ENCODE measurements around the gene DBF4B.

Gene DBF4B

DNA sequence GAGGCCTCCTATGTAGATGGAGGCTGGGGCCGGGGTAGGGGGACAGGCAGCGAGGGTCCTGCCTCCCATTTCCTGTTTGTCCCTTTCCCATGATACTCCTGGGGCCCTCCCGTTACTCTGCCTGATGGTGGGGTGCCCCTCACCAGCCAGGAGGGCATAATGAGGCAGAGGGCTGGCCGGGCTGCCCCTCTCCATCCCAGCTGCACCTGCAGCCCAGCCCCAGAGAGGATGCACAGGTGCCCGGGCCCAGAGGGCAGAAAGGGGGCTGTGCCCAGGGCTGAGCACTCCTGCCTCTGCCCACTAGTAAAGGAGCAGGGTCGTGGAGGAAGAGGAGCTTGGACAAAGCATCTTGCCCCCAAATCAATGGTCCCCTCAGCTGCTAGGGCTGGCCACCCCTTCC lies 60.8 kb downstream of the DBF4B start:
- H3K4me3 ChIP-seq, result no peak overlapping the region
- no peaks in the 10 kb centered on the region for H3K36me3 ChIP-seq (ENCODE audit: insufficient read depth, low read length)
- H3K9ac ChIP-seq (ENCODE audit: insufficient read length), result no peak overlapping the region
- TF ChIP-seq EZH2 (IDR thresholded peaks at IDR 0.05) (no peak), FOXP2 (optimal IDR thresholded peaks at IDR 0.05; ENCODE audit: control extremely low read depth, extremely low read length, insufficient read depth) (no peak), POLR2AphosphoS5 (IDR thresholded peaks at IDR 0.05; ENCODE audit: borderline replicate concordance, low read depth, low read length) (no peak)
- no peak for DNase-seq (ENCODE audit: low read depth, low spot score)
- H3K9me3 ChIP-seq (ENCODE audit: low read depth, low read length), result no peaks in the 10 kb centered on the region
- H3K27ac ChIP-seq, result no peak overlapping the region

DNA sequence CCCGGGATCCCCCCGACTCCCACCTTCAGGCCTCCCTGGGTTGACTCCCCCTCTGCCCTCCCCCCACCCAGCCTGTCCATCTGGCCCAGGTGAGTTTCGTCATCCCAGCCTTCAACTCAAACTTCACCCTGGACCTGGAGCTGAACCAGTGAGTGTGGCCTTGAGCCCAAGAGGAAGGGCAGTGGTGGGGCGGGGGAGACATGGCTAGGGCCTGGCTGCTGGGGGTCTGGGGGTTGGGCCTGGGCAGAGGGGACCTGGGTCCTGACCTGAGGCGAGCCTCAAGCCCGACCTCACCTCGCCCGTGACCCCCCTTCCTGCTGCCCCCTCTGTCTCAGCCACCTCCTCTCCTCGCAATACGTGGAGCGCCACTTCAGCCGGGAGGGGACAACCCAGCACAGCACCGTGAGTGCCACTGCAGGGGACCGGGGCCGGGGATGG lies 61.2 kb downstream of the DBF4B start:
- TF ChIP-seq EZH2 (IDR thresholded peaks at IDR 0.05) (no peak), POLR2AphosphoS5 (IDR thresholded peaks at IDR 0.05; ENCODE audit: borderline replicate concordance, low read depth, low read length) (no peak)
- no peaks in the 10 kb centered on the region for H3K36me3 ChIP-seq (ENCODE audit: insufficient read depth, low read length)

DNA sequence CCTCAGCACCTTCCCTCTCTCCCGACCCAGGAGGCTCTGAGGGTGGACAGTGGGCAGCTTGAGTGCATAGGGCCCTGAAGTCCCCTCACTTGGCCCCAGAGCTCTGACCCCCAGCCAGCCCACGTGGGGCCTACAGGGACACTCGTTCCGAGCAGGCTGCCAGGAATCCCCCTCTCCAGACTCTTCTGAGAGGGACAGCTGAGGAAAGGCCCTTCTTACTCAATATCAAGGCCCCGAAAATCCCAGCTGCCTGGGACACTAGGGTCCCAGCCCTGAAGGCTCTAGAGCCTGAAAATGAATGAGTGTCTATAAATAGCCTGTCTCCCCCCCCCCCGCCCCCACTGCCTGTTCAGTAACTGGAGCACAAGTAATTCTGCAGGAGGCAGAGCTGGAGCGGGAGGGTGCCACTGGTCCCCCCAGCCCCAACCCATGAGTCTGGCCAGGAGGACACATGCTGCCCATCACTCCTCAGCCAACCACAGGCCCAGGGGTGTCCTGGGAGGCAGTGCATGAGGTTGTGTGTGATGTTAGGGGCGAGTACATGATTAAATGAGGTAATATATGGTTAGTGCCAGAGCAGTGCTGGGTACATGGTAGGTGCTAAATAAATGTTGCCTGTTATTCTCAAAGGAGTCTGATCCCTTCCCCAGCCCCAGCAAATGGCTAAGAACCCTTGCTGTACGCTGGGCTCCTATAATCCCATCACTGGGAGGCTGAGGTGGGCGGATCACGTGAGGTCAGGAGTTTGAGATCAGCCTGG lies 61.9 kb downstream of the DBF4B start:
- no peaks in the 10 kb centered on the region for H3K9me3 ChIP-seq (ENCODE audit: low read depth, low read length)

More for the DNA sequence above, 61.2 kb downstream of the DBF4B start:
- Histone ChIP-seq H3K9ac (ENCODE audit: insufficient read length) (no peak overlapping the region), H3K4me3 (no peak overlapping the region), H3K27ac (no peak overlapping the region), H3K9me3 (ENCODE audit: low read depth, low read length) (no peaks in the 10 kb centered on the region)
- DNase-seq (ENCODE audit: low read depth, low spot score), result no peak

DNA sequence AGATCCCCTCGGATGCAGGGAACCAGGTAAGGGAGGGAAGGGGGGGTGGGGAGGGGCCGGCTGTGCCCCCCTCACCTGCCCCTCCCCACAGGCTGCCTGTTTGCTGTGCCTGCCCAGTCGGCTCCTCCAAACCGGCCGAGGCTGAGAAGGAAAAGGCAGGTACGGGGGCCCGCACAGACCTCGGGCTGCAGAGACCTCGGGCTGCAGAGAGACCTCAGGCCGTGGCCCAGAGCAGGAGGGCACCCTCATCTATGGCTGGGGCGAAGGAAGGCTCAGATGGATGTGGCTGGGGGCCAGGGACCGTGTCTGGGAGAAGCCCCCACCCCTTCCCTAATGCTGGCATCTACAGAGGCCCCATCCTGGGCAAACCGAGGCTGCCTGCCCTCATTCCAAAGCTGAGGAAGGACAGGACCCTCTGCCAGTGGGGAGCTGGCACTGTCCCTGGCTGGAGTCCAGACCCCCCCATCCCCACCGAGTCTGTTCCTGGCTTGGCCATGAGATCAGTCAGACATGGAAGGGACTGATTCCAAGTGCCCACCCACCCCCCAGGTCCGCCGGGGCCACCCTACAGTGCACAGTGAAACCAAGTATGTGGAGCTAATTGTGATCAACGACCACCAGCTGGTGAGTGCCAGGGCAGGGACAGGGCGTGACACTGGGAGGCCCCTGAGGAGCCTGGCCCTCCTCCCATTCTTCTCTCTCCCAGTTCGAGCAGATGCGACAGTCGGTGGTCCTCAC lies 64.0 kb downstream of the DBF4B start:
- TF ChIP-seq EZH2 (IDR thresholded peaks at IDR 0.05) (no peak), FOXP2 (optimal IDR thresholded peaks at IDR 0.05; ENCODE audit: control extremely low read depth, extremely low read length, insufficient read depth) (no peak), POLR2AphosphoS5 (IDR thresholded peaks at IDR 0.05; ENCODE audit: borderline replicate concordance, low read depth, low read length) (no peak)
- no peaks in the 10 kb centered on the region for H3K36me3 ChIP-seq (ENCODE audit: insufficient read depth, low read length)
- no peak for DNase-seq (ENCODE audit: low read depth, low spot score)
- H3K27ac ChIP-seq, result no peak overlapping the region
- no peaks in the 10 kb centered on the region for H3K9me3 ChIP-seq (ENCODE audit: low read depth, low read length)
- no peak overlapping the region for H3K9ac ChIP-seq (ENCODE audit: insufficient read length)
- no peak overlapping the region for H3K4me3 ChIP-seq

More for the DNA sequence above, 61.9 kb downstream of the DBF4B start:
- H3K36me3 ChIP-seq (ENCODE audit: insufficient read depth, low read length), result no peaks in the 10 kb centered on the region
- no peak for DNase-seq (ENCODE audit: low read depth, low spot score)
- H3K4me3 ChIP-seq, result no peak overlapping the region
- TF ChIP-seq EZH2 (IDR thresholded peaks at IDR 0.05), result no peak
- TF ChIP-seq POLR2AphosphoS5 (IDR thresholded peaks at IDR 0.05; ENCODE audit: borderline replicate concordance, low read depth, low read length), result no peak
- TF ChIP-seq FOXP2 (optimal IDR thresholded peaks at IDR 0.05; ENCODE audit: control extremely low read depth, extremely low read length, insufficient read depth), result no peak
- H3K27ac ChIP-seq, result no peak overlapping the region
- H3K9ac ChIP-seq (ENCODE audit: insufficient read length), result no peak overlapping the region

DNA sequence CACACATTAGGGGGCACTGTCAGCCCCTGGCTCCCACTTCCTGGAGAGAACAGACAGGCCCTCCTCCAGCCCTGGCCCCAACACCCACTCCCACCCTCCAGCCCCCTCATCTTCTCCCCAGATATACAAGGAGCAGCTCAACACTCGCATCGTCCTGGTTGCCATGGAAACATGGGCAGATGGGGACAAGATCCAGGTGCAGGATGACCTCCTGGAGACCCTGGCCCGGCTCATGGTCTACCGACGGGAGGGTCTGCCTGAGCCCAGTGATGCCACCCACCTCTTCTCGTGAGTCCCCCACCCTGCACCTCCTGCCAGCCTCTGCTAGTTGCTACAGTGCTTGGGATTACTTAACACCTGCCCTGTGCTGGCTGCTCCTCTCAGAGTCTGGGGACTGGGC lies 64.7 kb downstream of the DBF4B start:
- H3K9ac ChIP-seq (ENCODE audit: insufficient read length), result no peak overlapping the region
- no peak for DNase-seq (ENCODE audit: low read depth, low spot score)
- H3K27ac ChIP-seq, result no peak overlapping the region
- no peak overlapping the region for H3K4me3 ChIP-seq
- TF ChIP-seq EZH2 (IDR thresholded peaks at IDR 0.05) (no peak), FOXP2 (optimal IDR thresholded peaks at IDR 0.05; ENCODE audit: control extremely low read depth, extremely low read length, insufficient read depth) (no peak), POLR2AphosphoS5 (IDR thresholded peaks at IDR 0.05; ENCODE audit: borderline replicate concordance, low read depth, low read length) (no peak)
- no peaks in the 10 kb centered on the region for H3K9me3 ChIP-seq (ENCODE audit: low read depth, low read length)
- H3K36me3 ChIP-seq (ENCODE audit: insufficient read depth, low read length), result no peaks in the 10 kb centered on the region

DNA sequence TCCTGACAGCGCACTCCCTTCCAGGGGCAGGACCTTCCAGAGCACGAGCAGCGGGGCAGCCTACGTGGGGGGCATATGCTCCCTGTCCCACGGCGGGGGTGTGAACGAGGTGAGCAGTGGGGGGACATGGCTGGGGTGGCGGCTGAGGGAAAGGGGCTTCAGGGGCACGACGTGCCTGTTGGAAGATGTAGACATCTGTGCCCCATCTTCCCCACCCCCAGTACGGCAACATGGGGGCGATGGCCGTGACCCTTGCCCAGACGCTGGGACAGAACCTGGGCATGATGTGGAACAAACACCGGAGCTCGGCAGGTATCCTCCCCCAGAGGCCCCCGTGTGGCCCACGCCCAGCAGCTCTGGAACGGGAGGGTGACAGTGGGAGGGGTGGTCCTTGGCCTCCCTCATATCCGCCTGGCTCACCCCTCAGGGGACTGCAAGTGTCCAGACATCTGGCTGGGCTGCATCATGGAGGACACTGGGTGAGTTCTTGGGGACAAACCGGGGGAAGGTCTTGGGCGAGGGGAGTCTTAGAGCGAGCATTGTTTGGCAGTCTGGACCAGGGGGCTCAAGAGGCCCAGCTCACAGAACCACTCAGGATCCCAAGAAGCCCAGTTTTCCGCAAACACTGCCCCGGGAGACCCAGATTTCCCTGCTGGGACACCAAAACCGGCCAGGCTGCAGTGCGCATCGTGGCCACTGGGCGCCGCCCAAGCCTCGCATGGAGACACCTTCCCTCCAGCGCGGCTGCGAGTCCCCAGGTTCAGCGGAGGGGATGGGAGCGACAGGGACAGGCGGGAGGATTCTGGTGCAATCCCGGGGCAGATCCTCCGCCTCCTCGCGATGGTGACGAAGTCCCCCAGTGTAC lies 66.0 kb downstream of the DBF4B start:
- DNase-seq (ENCODE audit: low read depth, low spot score), result no peak
- Histone ChIP-seq H3K9me3 (ENCODE audit: low read depth, low read length) (no peaks in the 10 kb centered on the region), H3K4me3 (peak overlapping the region; percentile 88), H3K27ac (no peak overlapping the region), H3K9ac (ENCODE audit: insufficient read length) (no peak overlapping the region), H3K36me3 (ENCODE audit: insufficient read depth, low read length) (no peaks in the 10 kb centered on the region)
- TF ChIP-seq EZH2 (IDR thresholded peaks at IDR 0.05) (no peak), FOXP2 (optimal IDR thresholded peaks at IDR 0.05; ENCODE audit: control extremely low read depth, extremely low read length, insufficient read depth) (no peak), POLR2AphosphoS5 (IDR thresholded peaks at IDR 0.05; ENCODE audit: borderline replicate concordance, low read depth, low read length) (no peak)

DNA sequence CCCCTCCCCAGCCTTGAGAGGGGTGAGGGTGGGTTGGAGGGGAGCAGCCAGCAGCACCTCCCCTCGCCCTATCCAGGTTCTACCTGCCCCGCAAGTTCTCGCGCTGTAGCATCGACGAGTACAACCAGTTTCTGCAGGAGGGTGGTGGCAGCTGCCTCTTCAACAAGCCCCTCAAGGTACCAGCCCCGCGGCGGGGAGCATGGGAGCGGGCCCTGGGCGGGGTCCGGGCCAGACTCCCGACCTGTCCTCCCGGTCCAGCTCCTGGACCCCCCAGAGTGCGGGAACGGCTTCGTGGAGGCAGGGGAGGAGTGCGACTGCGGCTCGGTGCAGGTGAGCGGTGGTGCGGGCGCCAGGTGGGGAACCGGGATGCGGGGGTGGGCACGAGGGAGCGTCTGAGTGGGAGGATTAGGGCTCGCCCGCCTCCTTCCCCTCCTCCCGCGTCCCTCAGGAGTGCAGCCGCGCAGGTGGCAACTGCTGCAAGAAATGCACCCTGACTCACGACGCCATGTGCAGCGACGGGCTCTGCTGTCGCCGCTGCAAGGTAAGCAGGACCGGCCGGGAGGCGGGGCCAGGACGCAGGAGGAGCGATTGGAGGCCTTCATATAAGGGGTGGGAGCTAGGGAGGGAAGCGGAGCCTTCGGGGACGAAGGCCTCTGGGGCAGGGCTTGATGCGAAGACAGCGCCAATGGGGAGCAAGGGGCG lies 66.8 kb downstream of the DBF4B start:
- no peak overlapping the region for H3K27ac ChIP-seq

More for the DNA sequence above, 66.8 kb downstream of the DBF4B start:
- no peaks in the 10 kb centered on the region for H3K9me3 ChIP-seq (ENCODE audit: low read depth, low read length)
- H3K4me3 ChIP-seq, result peak overlapping the region; percentile 88
- H3K36me3 ChIP-seq (ENCODE audit: insufficient read depth, low read length), result no peaks in the 10 kb centered on the region
- TF ChIP-seq POLR2AphosphoS5 (IDR thresholded peaks at IDR 0.05; ENCODE audit: borderline replicate concordance, low read depth, low read length) (peak; percentile 68; the same call in 1 of the 2 replicates), EZH2 (IDR thresholded peaks at IDR 0.05) (no peak), FOXP2 (optimal IDR thresholded peaks at IDR 0.05; ENCODE audit: control extremely low read depth, extremely low read length, insufficient read depth) (peak; percentile 42)
- DNase-seq (ENCODE audit: low read depth, low spot score), result peak; percentile 93
- H3K9ac ChIP-seq (ENCODE audit: insufficient read length), result no peak overlapping the region
